ENCODE data around the gene ARHGEF10L.

The ARHGEF10L gene

DNA sequence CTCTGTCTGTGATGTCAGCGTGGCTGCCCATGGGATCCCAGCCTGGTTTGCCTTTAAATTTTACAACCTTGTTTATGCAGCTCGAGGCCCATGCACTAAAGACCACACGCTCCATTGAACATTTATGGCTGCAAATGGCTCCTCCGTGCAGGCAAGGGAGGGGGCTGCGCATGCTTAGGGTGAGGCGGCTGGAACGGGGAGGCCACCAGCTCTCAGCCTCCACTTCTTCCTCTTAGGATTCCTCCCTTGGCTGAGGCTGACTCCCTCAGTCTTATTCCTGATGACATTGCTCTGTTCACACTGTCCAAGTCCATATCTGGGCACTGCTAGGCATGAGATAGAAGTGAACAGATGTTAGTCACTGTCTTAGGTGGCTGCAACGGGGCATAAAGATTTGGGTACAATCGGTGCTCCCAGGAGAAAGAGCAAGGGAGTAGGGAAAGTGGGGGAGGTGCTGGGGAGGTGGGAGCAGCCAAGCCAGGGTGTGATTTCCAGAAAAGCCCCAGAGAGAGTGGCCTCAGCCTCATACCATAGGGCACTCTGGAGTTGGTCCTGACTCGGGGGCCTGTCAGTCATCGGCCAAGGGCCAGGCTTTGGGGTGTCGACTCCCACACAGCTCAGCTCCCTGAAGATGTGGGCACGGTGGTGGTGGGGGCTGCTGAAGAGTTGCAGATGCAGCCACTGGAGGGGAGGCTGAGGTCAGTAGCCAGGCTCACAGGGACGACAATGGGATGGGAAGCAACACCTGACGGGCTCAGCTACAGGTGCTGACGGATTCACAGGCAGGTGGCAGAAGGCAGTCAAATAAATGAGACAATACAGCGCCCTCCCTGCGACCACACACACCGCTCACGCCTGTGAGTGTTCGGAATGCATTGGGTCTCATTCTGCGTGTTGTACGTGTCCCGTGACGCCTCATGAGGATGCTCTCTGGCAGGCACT lies 178.4 kb downstream of the ARHGEF10L start:
- DNase-seq (ENCODE audit: low spot score) = no peak

DNA sequence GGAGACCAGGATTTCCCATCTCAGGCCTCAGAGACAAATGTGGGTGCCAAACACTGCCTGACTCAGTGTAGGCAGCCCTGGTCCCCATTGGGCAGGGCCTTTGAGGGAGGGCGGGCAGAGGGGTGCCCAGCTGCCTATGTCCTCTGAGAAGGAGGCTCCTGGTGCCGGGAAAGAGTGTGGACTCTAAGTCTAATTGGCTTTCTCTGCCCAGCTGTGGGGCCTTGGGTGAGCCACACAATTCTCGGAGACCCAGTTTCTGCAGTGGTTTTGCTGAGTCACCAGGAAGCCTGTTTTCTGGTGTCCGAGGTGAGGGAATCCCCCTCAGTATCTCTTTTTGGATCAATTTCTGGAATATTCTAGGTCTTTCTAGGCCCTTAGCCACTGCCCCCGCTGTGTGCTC lies 180.4 kb downstream of the ARHGEF10L start:
- DNase-seq (ENCODE audit: low spot score) = peak; percentile 44

DNA sequence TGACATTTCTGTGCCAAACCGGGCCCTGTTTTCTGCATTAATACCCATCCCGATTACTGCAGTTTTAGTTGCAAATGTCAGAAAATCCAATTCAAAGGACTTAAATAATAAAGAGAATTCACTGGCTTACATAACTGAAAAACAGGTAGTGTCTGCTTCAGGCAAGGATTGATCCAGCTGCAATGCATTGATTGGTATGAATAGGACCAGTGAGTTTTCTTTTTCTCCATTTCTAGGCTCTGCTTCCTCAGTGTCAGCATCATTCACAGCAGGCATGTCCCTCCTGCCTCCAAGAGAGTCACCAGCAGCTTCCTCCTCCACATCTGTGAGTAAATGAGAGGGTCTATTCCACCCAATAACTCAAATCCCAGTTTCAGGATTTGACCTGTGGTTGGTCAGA lies 181.9 kb downstream of the ARHGEF10L start:
- DNase-seq (ENCODE audit: low spot score) = no peak

DNA sequence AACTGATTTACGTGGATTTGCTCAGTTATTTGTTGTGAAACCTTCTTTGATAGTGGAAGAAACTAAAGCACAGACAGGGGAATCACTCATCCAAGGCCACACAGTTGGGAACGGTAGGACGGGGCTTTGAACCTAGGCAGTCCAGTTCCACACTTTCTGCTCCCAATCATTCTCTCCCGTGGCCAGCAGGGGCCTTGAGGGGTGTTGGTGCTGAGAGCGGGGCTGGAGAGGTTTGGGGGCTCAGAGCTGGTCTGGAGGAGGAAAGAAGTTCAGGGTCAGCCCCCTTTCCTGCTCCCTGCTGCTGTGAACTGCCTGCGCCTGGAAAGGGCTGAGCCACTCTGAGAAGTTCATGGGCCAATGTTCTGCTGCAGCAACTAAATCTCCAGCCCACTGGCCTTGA lies 184.2 kb downstream of the ARHGEF10L start:
- DNase-seq (ENCODE audit: low spot score) = no peak

DNA sequence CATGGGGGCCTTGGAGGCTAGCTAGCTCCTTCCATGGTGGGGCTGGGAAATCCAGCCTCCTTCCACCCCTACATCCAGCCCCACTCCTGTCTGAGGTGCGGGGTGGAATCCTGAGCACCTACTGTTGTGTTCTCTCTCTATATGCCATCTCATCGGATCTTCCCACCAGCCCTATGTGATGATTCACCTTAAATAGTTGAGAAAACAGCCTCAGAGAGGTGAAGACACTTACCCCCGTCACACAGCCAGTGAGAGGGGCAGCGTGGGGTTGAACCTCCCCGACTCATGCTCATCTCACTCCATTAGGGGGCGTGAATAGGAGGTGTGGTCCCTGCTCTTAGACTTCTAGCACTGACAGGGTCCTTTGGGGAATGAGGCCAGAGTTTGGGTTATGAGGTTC lies 184.7 kb downstream of the ARHGEF10L start:
- no peak for DNase-seq (ENCODE audit: low spot score)

DNA sequence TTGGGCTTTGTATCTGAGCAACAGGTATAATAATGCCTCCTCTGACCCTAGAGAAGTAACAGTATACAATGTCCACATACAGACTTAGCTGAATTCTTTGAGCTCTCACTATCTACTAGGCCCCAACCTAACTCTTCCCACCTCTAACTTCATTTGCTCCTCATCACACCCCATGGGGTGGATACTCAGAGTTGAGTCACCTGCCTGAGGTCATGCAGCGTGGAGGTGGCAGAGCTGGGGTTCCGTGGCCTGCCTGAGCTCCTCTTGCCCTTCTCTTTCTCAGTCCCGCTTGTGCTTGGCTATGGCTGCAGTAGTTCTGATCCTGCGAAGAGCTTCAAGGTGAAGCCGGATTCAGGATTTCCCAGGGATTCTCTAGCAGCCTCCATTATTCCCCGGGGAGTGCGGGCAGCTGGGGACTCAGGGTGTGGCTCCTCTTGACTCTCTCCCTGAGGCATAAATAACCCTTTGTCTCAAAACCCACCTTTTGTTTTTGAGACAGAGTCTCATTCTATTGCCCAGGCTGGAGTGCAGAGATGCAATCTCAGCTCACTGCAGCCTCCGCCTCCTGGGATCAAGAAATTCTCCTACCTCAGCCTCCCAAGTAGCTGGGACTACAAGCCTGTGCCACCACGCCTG lies 185.7 kb downstream of the ARHGEF10L start:
- DNase-seq (ENCODE audit: low spot score) = no peak

DNA sequence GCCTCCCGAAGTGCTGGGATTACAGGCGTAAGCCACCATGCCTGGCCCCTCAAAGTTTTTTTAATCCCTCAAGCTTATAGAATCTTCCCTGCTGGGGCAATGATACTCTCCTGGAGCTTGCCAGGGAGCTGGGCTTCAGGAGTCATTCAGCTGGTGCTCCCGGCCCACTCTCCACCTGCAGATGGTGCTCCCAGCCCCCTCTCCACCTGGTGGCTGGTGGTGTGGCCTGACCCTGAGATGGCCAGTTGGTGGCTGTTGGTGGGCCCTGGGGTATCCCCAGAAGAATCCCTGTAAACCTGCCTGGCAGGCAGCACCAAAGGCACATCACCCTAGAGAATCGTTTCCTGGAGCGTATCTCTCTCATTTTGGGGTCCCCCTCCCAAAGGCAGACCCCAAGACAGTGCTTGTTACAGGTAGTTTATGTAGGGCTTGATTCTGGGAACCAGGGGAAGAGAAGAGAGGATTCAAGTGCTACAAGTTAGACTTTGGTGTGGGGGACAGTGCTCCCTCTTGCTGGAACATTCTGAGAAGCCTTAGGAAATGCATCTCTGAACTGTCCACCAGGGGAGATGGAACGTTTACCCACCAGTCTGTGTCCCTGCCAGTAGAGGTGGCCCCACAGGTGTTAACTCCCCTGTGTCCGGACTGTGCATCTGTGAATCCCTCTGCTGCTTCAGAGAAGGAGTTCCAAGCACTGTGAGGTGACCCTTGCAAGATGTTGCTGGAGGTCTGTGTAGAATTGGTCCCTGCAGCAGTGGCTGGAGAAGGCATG lies 186.5 kb downstream of the ARHGEF10L start:
- no peak for DNase-seq (ENCODE audit: low spot score)

DNA sequence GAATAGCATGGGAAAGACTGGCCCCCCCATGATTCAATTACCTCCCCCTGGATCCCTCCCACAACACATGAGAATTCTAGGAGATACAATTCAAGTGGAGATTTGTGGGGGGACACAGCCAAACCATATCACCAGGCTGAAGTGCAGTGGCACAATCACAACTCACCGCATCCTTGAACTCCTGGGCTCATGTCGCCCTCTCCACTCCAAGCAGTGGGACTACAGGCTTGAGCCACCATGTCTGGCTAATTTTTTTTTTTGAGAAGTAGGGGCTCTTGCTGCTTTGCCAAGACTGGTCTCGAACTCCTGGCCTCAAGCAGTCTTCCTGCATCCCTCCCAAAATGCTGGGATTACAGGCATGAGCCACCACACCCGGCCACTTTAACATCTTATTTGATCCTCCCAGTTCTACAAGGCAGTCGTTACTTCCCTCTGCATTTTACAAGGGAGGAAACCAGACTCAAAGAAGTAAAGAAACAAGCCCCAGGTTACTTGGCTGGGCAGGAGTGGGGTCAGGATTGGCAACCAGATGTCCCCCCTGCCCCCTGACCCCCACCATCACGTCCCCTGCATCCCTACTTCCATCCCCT lies 188.7 kb downstream of the ARHGEF10L start:
- DNase-seq (ENCODE audit: low spot score) = no peak

DNA sequence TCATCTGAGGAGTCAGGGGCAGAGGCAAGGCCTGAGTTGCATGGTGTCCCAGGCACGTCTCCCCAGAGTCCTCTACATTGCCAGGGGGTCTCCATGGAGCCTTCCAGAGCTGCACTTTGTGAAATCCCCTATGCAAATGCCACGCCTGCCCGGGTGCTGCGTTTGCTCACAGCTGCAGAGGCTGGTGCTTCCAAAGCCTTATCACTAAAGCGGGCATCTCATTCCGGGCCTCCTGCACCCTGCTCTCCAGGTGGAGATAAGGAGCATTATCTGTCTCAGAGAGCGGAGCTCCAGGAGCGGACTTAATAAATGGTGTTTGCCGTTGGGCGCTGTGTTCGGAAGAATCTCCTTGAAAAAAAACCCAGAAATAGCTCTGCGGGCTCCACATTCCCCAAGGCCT lies 189.8 kb downstream of the ARHGEF10L start:
- no peak for DNase-seq (ENCODE audit: low spot score)

DNA sequence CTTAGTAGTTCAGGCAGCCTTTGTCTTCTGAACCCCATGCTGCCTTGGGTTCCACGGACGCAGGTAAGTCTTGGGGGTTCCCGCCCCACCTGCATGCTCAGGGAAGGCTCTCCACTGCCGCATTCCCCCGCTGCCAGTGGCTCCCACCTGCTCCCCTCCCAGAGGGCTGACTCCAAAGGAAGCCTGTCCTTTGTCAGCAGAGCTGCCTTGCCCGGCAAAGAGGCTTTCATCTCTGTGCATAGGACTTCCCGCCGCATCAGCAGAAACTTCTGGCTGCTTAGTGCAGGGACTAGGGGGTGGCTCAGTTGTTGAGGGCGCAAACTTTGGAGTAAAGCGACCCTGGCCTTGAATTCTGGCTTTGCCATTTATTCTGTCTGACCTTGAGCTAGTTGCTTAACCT lies 190.4 kb downstream of the ARHGEF10L start:
- DNase-seq (ENCODE audit: low spot score) = no peak

DNA sequence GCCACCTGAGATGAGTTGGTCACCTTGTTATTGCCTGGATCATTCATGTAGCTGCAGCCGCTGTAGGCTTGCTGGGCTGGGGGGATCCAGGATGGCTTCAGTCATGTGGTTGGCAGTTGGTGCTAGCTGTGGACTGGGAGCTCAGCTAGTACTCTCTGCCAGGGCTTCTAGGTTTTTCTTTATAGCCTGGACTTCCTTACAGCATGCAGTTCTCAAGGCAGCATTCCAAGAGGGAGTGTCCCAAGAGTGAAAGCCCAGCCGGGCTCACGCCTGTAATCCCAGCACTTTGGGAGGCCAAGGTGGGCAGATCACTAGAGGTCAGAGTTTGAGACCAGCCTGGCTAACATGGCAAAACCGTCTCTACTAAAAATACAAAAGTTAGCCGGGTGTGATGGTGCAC lies 192.0 kb downstream of the ARHGEF10L start:
- DNase-seq (ENCODE audit: low spot score) = no peak

DNA sequence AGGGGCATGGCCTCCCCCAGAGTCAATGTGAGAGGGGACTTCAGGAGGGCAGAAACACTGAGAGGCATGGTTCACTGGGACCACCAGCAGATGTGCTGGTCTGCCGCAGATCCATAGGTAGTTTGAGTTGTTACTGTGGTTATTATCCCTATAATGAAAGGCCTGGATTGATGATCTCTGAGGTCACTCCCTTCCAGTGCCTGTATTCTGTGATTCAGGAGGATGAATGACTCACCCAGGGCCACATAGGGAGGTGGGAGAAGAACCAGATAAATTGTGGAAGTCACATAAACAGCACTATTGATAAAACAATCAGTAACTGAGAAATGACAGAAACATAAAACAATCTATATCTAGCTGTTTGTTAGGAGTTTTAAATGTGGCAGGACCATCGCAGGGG lies 193.0 kb downstream of the ARHGEF10L start:
- peak; percentile 78 for DNase-seq (ENCODE audit: low spot score)

DNA sequence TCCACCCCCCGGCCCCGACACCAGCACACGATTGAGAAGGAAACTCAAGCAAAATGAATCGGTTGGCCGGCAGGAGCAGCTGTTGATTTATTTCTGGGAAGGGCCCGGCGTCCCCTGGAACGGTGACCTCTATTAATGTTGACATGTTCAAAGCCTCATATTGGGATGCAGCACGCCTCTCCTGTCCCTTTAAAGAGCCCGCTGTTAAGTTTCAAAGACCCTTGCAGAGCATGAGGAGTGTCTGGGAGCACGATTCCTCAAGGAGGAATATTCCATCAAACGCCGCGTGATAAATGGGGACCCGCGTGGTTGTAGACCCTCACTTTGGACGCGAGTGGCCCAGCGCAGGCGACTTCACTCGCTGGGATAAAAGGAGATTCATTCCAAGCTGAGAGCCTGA lies 194.2 kb downstream of the ARHGEF10L start:
- no peak for DNase-seq (ENCODE audit: low spot score)

DNA sequence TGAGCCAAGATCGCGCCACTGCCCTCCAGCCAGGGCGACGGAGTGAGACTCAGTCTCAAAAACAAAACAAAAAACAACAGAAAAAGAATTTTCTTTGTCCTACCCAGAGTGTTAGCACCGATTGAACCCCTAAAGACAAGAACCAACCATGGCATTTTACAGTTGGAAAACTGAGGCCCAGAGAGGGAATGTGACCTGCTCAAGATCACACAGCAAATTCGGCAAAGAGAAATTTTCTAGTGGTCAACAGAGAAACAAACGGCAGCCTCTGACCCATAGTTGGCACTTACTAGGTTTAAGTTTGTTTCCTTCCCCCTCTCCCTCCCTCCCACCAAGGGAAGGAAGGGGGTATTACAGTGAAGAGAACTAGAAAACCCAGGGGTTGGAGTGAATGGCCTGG lies 195.1 kb downstream of the ARHGEF10L start:
- no peak for DNase-seq (ENCODE audit: low spot score)

DNA sequence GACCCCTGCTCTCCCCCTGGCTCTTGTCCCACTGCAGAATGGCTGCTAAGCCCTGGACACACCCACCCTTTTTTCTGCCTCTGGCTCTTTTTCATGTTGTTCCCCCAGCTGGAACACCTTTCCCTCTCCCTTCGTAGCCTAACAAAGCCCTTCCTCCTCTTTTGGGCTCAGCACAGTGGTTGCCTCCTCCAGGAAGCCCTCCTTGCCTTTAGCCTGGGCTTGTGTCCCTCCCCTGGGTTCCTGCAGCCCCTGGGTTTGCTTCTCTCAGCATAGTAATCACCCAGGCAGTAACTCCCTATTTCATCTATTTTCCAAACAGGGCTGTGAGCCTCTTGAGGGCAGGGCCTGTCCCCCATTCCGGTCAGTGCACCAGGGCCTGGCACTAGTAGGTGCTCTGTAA lies 195.8 kb downstream of the ARHGEF10L start:
- no peak for DNase-seq (ENCODE audit: low spot score)

DNA sequence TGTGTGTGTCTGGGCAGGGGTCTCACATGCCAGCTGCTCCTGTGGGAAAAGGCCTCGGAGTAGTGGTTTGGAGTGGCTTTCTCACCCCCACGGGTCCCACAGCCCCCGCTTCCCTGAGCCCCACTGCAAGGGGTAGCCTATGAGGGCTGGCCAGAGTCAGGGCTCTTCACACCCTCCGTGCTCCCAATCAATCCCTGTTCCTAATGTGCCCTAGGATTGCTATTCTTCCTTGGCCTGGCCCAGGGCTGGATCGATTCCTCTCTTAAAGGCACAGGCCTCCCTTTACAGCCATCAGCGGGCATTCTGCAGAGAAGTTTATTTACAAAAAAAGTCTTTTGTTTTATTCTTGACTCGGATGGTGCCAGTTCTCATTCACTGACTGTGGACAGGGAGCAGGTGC lies 196.3 kb downstream of the ARHGEF10L start:
- DNase-seq (ENCODE audit: low spot score) = no peak

DNA sequence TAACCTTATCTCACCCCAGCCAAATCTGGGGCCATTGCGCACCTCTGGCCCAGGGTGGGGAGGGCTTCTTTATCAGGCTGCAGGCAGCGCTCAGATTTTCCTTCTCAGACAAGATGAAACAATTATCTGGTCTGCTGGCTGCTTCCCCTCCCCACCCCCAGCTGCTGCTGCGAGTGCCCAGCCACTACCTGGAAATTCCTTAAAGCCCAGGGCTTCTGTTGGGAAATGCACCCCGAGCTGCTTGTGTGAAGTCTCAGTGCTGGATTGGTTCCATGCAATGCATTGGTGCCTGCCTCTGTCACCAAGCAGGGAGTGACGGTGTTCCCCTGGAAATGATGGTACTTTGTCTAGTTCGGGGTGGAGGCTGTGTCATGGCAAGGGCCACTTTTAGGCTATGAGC lies 197.1 kb downstream of the ARHGEF10L start:
- DNase-seq (ENCODE audit: low spot score) = no peak

DNA sequence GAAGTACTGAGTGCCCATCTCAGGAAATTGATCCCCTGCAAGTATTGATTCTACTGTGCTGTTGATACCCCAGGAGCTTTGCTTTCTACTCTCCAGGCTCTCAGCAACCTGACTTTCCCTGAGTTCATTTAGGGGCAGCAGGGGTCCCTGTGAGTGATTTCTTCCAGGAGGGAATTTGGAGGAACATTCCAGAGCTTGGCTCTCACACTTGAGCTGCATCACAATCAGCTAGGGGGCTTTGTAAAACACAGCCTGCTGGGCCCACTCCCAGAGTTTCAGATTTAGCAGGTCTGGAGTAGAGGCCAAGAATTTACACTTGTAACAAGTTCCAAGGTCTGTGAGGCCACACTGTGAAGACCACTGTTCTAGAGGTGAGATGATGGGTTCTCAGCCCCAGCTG lies 199.6 kb downstream of the ARHGEF10L start:
- DNase-seq (ENCODE audit: low spot score) = no peak

DNA sequence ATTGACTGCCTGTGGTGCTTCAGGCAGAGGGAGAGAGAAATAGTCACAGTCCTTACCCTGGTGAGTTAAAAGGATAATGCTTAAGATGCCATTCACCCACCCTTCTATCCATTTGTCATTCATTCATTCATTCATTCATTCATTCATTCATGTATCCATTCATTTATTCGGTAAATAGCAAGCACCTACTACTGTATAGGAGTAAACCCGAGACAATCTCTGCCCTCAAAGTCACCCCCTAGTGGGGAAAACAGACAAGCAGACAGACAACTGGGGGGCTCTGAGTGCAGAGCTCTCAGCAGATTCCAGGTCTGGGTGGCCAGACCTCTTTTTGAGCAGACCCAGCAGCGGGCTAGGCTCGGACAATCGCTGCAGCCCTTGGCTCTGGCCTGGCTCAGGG lies 201.6 kb downstream of the ARHGEF10L start:
- DNase-seq (ENCODE audit: low spot score) = no peak

DNA sequence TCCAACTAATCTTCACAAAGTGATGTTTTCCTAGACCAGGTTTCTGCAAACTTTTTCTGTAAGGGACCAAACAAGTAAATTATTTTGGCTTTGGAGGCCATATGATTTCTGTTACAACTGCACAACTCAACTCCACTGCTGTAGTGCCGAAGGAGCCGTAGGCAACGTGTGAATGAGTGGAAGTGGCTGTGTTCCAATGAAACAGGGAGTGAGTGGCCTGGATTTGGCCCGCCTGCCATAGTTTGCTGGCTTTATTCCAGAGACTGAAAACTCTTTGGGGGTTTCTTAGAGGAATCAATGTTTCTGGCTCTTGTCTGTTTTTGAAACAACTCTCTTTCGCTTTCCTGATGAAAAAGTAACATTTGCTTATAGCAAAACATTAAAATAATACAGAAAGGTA lies 203.1 kb downstream of the ARHGEF10L start:
- peak; percentile 62 for DNase-seq (ENCODE audit: low spot score)

DNA sequence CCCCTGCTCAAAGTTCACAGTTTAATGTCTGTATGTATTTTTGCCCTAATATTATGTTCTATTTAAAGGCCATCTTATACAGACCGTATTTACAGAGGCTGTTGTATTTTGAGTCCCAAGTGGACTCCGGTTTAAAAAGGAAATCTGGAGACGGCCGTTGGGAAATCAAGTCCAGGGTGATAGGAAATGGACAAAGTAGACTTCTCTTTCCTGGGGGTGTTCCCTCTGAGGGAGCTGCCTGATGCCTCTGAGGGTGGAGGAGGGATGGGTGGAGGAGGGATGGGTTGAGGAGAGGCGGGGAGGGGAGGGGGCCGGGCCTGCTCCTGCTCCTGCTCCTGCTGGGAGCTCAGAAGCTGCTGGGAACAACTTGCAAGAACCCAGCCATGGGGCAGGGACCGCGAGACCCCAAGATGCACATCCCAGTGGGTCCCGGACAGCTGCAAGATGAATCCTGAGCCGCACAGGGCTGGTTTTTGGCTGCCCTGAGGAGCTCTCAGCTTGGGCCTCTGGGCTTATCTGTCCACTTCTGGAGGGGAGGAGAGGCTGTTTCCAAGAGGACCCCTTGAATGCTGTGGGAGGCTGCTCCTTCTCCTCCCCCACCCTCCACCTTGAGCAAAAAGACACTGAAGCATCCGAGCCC lies 203.6 kb downstream of the ARHGEF10L start:
- DNase-seq (ENCODE audit: low spot score) = no peak

DNA sequence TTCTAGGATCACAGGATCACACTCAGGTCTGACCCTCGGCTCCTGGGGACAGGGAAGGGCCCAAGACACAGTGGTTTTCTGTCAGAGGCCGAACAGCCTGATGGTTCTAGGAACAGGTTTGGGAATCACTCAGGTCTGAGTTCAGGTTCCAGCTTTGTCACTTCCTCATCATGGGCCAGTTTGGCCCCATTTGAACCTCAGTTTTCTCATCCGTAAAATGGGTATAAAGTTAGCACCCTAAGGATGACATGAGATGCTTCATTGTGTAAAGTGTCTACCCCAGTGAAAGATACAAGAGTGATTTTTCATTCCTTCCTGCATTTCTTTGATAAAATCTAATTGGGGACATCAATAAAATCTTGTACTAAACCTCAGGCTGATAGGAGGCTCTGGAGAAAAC lies 204.4 kb downstream of the ARHGEF10L start:
- no peak for DNase-seq (ENCODE audit: low spot score)
